ENCODE measurements around the gene EPAS1.

The EPAS1 gene

GRCh38 chr2:46264447-46264846 is 32.8 kb upstream of the EPAS1 start:
- no peak for TF ChIP-seq GATA1 (IDR thresholded peaks at IDR 0.05; ENCODE audit: low read depth, low read length)

GRCh38 chr2:46266134-46266533 is 31.1 kb upstream of the EPAS1 start:
- no peak for DNase-seq
- TF ChIP-seq POLR2A (IDR thresholded peaks at IDR 0.05; ENCODE audit: low read length) (no peak), GATA1 (IDR thresholded peaks at IDR 0.05; ENCODE audit: low read depth, low read length) (no peak)

More at GRCh38 chr2:46264447-46264846, 32.8 kb upstream of the EPAS1 start:
- no peak for DNase-seq

- DNase-seq: no peak
These were observed 29.6 kb upstream of the EPAS1 start for GRCh38 chr2:46267616-46268015.

GRCh38 chr2:46268196-46268595 is 29.0 kb upstream of the EPAS1 start:
- DNase-seq: peak in 1 of 2 experiments; percentile 11
- TF ChIP-seq POLR2A (IDR thresholded peaks at IDR 0.05; ENCODE audit: low read length): no peak
- no peak for TF ChIP-seq GATA1 (IDR thresholded peaks at IDR 0.05; ENCODE audit: low read depth, low read length)

More at GRCh38 chr2:46267616-46268015, 29.6 kb upstream of the EPAS1 start:
- TF ChIP-seq POLR2A (IDR thresholded peaks at IDR 0.05; ENCODE audit: low read length) (no peak), GATA1 (IDR thresholded peaks at IDR 0.05; ENCODE audit: low read depth, low read length) (no peak)

GRCh38 chr2:46269001-46269400 is 28.2 kb upstream of the EPAS1 start:
- no peak for DNase-seq
- TF ChIP-seq GATA1 (IDR thresholded peaks at IDR 0.05; ENCODE audit: low read depth, low read length) (no peak), POLR2A (IDR thresholded peaks at IDR 0.05; ENCODE audit: low read length) (no peak)

GRCh38 chr2:46269544-46270273 is 27.5 kb upstream of the EPAS1 start:
- no peak for DNase-seq
- TF ChIP-seq GATA1 (IDR thresholded peaks at IDR 0.05; ENCODE audit: low read depth, low read length): no peak
- no peak for TF ChIP-seq POLR2A (IDR thresholded peaks at IDR 0.05; ENCODE audit: low read length)

- no peak for TF ChIP-seq POLR2A (IDR thresholded peaks at IDR 0.05; ENCODE audit: low read length)
- DNase-seq: peak in 1 of 2 experiments; percentile 18
These were observed 26.8 kb upstream of the EPAS1 start for GRCh38 chr2:46270384-46270783.

DNA sequence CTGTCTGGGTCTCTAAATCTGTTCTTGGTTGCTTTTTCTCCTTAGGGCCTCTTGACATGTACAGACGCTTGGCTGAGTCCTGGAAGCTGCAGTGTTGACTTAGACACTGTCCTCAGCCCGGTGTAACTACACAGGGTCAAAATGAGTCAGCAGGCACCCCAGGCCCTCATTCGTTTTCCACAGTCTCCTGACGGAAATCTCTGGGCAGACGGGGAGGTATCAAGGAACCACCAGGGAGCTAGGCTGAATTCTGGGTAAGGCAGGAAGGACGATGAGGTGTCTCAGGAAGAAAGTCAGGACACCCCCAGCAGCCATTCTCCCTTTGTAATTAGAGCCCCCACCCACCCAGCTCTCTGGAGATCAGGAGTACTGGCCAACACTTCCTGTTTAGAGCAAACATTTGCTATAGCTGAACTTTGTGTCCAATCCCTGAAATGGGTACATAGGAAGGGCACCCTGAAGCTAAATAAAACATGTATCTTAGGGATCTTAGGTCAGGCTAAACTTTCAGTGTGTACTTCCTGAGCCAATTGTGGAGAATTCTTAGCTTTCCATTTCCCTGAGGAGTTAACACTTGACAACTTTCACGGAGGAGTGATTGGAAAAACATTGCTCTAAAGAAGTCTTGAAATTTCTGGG is 23.9 kb upstream of the EPAS1 start:
- no peak for DNase-seq
- no peak for TF ChIP-seq GATA1 (IDR thresholded peaks at IDR 0.05; ENCODE audit: low read depth, low read length)
- no peak for TF ChIP-seq POLR2A (IDR thresholded peaks at IDR 0.05; ENCODE audit: low read length)

DNA sequence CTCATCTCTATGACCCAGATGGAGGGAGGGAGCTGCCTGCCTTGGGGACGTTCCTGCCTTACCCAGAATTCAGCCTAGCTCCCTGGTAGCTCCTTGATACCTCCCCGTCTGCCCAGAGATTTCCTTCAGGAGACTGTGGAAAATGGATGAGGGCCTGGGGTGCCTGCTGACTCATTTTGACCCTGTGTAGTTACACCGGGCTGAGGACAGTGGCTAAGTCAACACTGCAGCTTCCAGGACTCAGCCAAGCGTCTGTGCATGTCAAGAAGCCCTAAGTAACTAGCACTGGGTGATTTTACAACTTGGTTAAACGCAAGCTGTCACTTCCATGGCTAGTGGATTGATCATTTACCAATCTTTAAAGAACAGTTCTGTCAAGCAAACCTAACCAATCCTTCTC is 23.3 kb upstream of the EPAS1 start:
- TF ChIP-seq POLR2A (IDR thresholded peaks at IDR 0.05; ENCODE audit: low read length) (no peak), GATA1 (IDR thresholded peaks at IDR 0.05; ENCODE audit: low read depth, low read length) (no peak)
- no peak for DNase-seq

DNA sequence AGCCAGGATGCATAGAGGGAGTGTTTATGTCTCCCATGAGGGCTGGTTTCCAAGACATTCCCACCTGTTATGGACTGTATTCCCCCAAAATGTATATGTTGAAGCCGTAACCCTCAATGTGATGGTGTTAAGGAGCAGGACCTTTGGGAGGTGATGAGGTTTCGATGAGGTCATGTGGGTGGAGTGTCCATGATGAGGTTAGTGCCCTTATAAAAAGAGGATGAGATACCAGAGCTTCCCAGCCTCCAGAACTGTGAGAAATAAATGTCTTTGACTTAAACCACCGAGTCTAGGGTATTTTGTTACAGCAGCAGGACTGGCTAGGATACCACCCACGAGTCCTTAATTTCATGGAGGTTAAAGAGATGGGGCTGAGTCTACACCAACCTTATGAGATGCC is 22.6 kb upstream of the EPAS1 start:
- peak in 1 of 2 experiments; percentile 22 for DNase-seq
- TF ChIP-seq POLR2A (IDR thresholded peaks at IDR 0.05; ENCODE audit: low read length): no peak

DNA sequence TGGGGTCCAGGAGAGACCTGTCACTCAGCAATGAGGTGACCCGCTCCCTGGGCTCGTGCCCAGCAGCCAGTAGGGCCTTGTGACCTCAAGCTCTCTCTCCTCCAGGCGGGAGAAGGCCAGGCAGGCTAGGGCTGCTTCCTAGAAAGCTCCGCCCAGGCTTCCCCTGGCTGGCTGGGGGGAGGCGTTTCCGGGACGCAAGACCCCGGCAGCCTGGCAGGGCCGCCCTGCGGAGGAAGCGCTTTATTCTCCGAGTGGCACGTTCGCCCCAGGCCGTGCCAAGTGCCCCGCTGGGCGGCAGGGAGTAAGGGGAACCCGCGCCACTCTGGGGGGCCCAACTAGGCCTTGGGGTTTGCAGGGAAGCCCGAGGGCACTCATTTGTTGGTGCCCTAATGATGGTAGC is 21.2 kb upstream of the EPAS1 start:
- DNase-seq: peak in 1 of 2 experiments; percentile 14
- TF ChIP-seq POLR2A (IDR thresholded peaks at IDR 0.05; ENCODE audit: low read length): no peak
- TF ChIP-seq GATA1 (IDR thresholded peaks at IDR 0.05; ENCODE audit: low read depth, low read length): no peak

GRCh38 chr2:46276642-46277041 is 20.6 kb upstream of the EPAS1 start:
- no peak for DNase-seq
- TF ChIP-seq POLR2A (IDR thresholded peaks at IDR 0.05; ENCODE audit: low read length): no peak
- no peak for TF ChIP-seq GATA1 (IDR thresholded peaks at IDR 0.05; ENCODE audit: low read depth, low read length)

- DNase-seq: no peak
These were observed 19.6 kb upstream of the EPAS1 start for GRCh38 chr2:46277431-46278190.

DNA sequence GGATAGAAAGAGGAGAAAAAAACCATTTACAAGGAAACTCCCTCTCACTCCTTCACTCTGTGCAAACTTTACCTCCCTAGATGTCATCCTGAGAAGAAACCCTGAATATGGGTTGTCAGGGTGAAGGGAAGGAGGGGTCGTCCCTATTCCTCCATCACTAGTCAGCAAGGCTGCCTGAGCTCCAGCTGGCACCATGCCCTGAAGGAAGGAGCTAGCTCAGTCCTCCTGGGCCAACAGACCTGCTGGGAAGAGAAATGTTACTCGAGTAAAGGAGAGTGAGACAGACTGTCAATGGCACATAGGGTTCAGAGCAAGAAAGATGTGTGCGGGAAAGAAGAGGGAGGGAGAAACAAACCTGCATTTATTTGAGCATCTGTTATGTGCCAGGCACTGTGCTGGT is 18.3 kb upstream of the EPAS1 start:
- TF ChIP-seq POLR2A (IDR thresholded peaks at IDR 0.05; ENCODE audit: low read length) (no peak), GATA1 (IDR thresholded peaks at IDR 0.05; ENCODE audit: low read depth, low read length) (no peak)
- no peak for DNase-seq

More at GRCh38 chr2:46277431-46278190, 19.6 kb upstream of the EPAS1 start:
- TF ChIP-seq GATA1 (IDR thresholded peaks at IDR 0.05; ENCODE audit: low read depth, low read length) (no peak), POLR2A (IDR thresholded peaks at IDR 0.05; ENCODE audit: low read length) (no peak)

Measured in erythroblast (primary cell).